HCT116 (cell line): ENCODE measurements around the gene TMEM237.

Source experiments
- CTCF ChIP-seq, 3 experiments: fragments of 200-600 bp in 1 of 3; sonication (generic) in 1 of 3; IDR thresholded peaks in 2 of 3; conservative IDR thresholded peaks in 1 of 3; 2 replicates each; pipeline ENCODE4 v1.5.1; 2012 to 2017; ENCODE audit warnings: low read depth in 2 of 3, low read length in 2 of 3, antibody characterized with exemption in 1 of 3, borderline replicate concordance in 1 of 3, control low read depth in 1 of 3, mild to moderate bottlenecking in 1 of 3, mixed read lengths in 1 of 3, mixed run types in 1 of 3, moderate library complexity in 1 of 3; ENCODE audit not compliant: insufficient read depth in 1 of 3
- EGR1 ChIP-seq: IDR thresholded peaks from 2 replicates; pipeline ENCODE4 v1.6.1; 2012; ENCODE audit warnings: low read depth
- ELF1 ChIP-seq: IDR thresholded peaks from 2 replicates; pipeline ENCODE4 v1.6.1; 2012; ENCODE audit warnings: low read depth, borderline replicate concordance
- EZH2 ChIP-seq: fragments of 200-600 bp; sonication (generic); IDR thresholded peaks from 2 replicates; pipeline ENCODE4 v1.6.1; 2017; ENCODE audit warnings: antibody characterized with exemption, mixed run types
- EZH2phosphoT487 ChIP-seq: fragments of 200-600 bp; IDR thresholded peaks from 2 replicates; pipeline ENCODE4 v1.6.1; 2018; ENCODE audit warnings: antibody characterized with exemption, borderline replicate concordance
- JUND ChIP-seq: IDR thresholded peaks from 2 replicates; pipeline ENCODE4 v1.6.1; 2012
- POLR2A ChIP-seq: IDR thresholded peaks from 2 replicates; pipeline ENCODE4 v1.7.0; 2011; ENCODE audit warnings: borderline replicate concordance; ENCODE audit not compliant: insufficient read depth, insufficient read length; ENCODE audit errors: extremely low read depth
- POLR2AphosphoS5 ChIP-seq: IDR thresholded peaks from 2 replicates; pipeline ENCODE4 v1.6.1; 2011; ENCODE audit warnings: mild to moderate bottlenecking, low read depth, low read length, moderate library complexity
- SIN3A ChIP-seq: IDR thresholded peaks from 2 replicates; pipeline ENCODE4 v1.6.1; 2012; ENCODE audit warnings: low read depth
- SP1 ChIP-seq: IDR thresholded peaks from 2 replicates; pipeline ENCODE4 v1.6.1; 2012; ENCODE audit warnings: low read depth
- TCF7L2 ChIP-seq: IDR thresholded peaks from 2 replicates; pipeline ENCODE4 v1.7.0; 2011; ENCODE audit warnings: borderline replicate concordance, inconsistent platforms; ENCODE audit not compliant: insufficient read depth, insufficient read length; ENCODE audit errors: extremely low read depth
- YY1 ChIP-seq: IDR thresholded peaks from 2 replicates; pipeline ENCODE4 v1.6.1; 2011; ENCODE audit warnings: low read length, low read depth, moderate library complexity, mild to moderate bottlenecking; ENCODE audit not compliant: insufficient replicate concordance; ENCODE audit errors: extremely low read depth
- TF ChIP-seq, protein P1 (sequence below): IDR thresholded peaks from 2 replicates; pipeline ENCODE4 v1.6.1; 2012

- TF ChIP-seq CTCF (IDR thresholded peaks at IDR 0.05 in 2 of 3, conservative IDR thresholded peaks at IDR 0.05 in 1 of 3; ENCODE audit: borderline replicate concordance in 1 of 3, insufficient read depth in 1 of 3, low read depth in 2 of 3, low read length in 2 of 3), result no peak
- no peak for TF ChIP-seq SP1
- TF ChIP-seq ELF1, result no peak
- no peak for TF ChIP-seq SIN3A
- TF ChIP-seq, protein P1, sequence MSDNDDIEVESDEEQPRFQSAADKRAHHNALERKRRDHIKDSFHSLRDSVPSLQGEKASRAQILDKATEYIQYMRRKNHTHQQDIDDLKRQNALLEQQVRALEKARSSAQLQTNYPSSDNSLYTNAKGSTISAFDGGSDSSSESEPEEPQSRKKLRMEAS, result no peak
- no peak for TF ChIP-seq POLR2AphosphoS5
- no peak for TF ChIP-seq JUND
- no peak for TF ChIP-seq YY1
- TF ChIP-seq EZH2phosphoT487, result no peak
- TF ChIP-seq EGR1, result no peak
- no peak for TF ChIP-seq POLR2A
- no peak for TF ChIP-seq TCF7L2
- TF ChIP-seq EZH2, result no peak
These were observed 20.9 kb downstream of the TMEM237 start for GRCh38 chr2:201622306-201622970.
